OCI-LY7 (cell line): Measurements from ENCODE around the gene FNDC3B. TPM values are rescaled to one million over a fixed set of nuclear protein-coding genes. Genes with fewer than 3 reads are reported as not detected.

ENCODE experiments used
- BruUV-seq: library from RNA; stranded (reverse); fragments of 400-500 nt; replicated peaks from 2 replicates; lab custom pipeline; 2021; lab: Mats Ljungman, UMichigan
- CTCF ChIA-PET: fragments of 300-600 bp; sonication (Branson Sonifier 250); formaldehyde crosslinking; loops from one replicate; lab custom pipeline; 2022; ENCODE audit warnings: antibody characterized with exemption; ENCODE audit not compliant: unreplicated experiment; lab: Charles Lee
- POLR2A ChIA-PET: fragments of 300-600 bp; sonication (Branson Sonifier 250); formaldehyde crosslinking; loops from one replicate; lab custom pipeline; 2022; ENCODE audit warnings: antibody characterized with exemption; lab: Charles Lee
- DNase-seq: peaks from one replicate; pipeline ENCODE4 v3.0.0-alpha.2; 2015; ENCODE audit warnings: low spot score
- H2AFZ ChIP-seq: fragments of 200-600 bp; sonication (generic), shearing (Covaris generic); 2 replicates; pipeline ENCODE4 v1.6.1; 2014; ENCODE audit warnings: mild to moderate bottlenecking, antibody characterized with exemption, low read length, moderate library complexity
- H3K27ac ChIP-seq: fragments of 200-600 bp; sonication (generic); 2 replicates; pipeline ENCODE4 v1.5.1; 2014; ENCODE audit warnings: mixed run types, low read depth, mild to moderate bottlenecking, moderate library complexity, low read length, inconsistent platforms; ENCODE audit not compliant: poor library complexity, severe bottlenecking
- H3K36me3 ChIP-seq: fragments of 200-600 bp; sonication (generic); 2 replicates; pipeline ENCODE4 v1.6.1; 2014; ENCODE audit warnings: mild to moderate bottlenecking, antibody characterized with exemption, low read length, moderate library complexity, mixed read lengths; ENCODE audit not compliant: insufficient read depth
- H3K4me1 ChIP-seq: fragments of 200-600 bp; sonication (generic); 2 replicates; pipeline ENCODE4 v1.5.1; 2014; ENCODE audit warnings: mild to moderate bottlenecking, low read length; ENCODE audit not compliant: insufficient read depth, poor library complexity, severe bottlenecking
- H3K4me2 ChIP-seq: fragments of 200-600 bp; sonication (generic); 2 replicates; pipeline ENCODE4 v1.6.1; 2014; ENCODE audit warnings: mild to moderate bottlenecking, low read length
- H3K4me3 ChIP-seq: fragments of 200-600 bp; sonication (generic); 2 replicates; pipeline ENCODE4 v1.5.1; 2014; ENCODE audit warnings: mild to moderate bottlenecking, low read depth, low read length; ENCODE audit not compliant: poor library complexity, severe bottlenecking
- H3K79me2 ChIP-seq: fragments of 200-600 bp; sonication (generic); 2 replicates; pipeline ENCODE4 v1.6.1; 2016; ENCODE audit warnings: low read depth, mild to moderate bottlenecking, low read length, moderate library complexity, mixed read lengths; ENCODE audit not compliant: insufficient read depth
- H3K9me2 ChIP-seq: fragments of 200-600 bp; sonication (generic); 2 replicates; pipeline ENCODE4 v1.6.1; 2016; ENCODE audit warnings: mild to moderate bottlenecking, low read length, mixed read lengths; ENCODE audit not compliant: insufficient read depth
- H3K9me3 ChIP-seq: fragments of 200-600 bp; sonication (generic); 2 replicates; pipeline ENCODE4 v1.6.1; 2014; ENCODE audit warnings: mild to moderate bottlenecking, mixed run types, low read length, mixed read lengths
- H4K20me1 ChIP-seq: fragments of 200-600 bp; sonication (generic); 2 replicates; pipeline ENCODE4 v1.6.1; 2014; ENCODE audit warnings: mild to moderate bottlenecking, antibody characterized with exemption, low read length, moderate library complexity, mixed read lengths; ENCODE audit not compliant: insufficient read depth
- CTCF ChIP-seq: fragments of 200-600 bp; sonication (generic); conservative IDR thresholded peaks from 2 replicates; pipeline ENCODE4 v1.5.1; 2014; ENCODE audit warnings: mild to moderate bottlenecking, antibody characterized with exemption, low read length, moderate library complexity, mixed read lengths
- EZH2phosphoT487 ChIP-seq: fragments of 200-600 bp; sonication (generic); IDR thresholded peaks from 2 replicates; pipeline ENCODE4 v1.6.1; 2018; ENCODE audit warnings: low read depth, borderline replicate concordance, mild to moderate bottlenecking, mixed run types, antibody characterized with exemption, low read length, moderate library complexity, mixed read lengths
- intact Hi-C: fragments of 100-400 bp; cut with micrococcal nuclease; formaldehyde crosslinking; loops from one replicate; pipeline ENCODE4 v1.10.0; 2022; ENCODE audit not compliant: unreplicated experiment
- total RNA-seq, 2 experiments: library from RNA; depleted of rRNA in 1 of 2; stranded (reverse); fragments of >200 nt in 1 of 2; shearing (Covaris generic) in 1 of 2; gene quantifications; 2 replicates each; pipeline ENCODE4 v1.2.3, GENCODE V29; 2014 to 2022

Gene FNDC3B
- total RNA-seq, 2 experiments from 2014 or later = 23.3 to 28.5 TPM

GRCh38 chr3:172034786-172035685, 4.3 kb upstream of the FNDC3B start:
- BruUV-seq = no TSS peak
- H3K4me1 ChIP-seq = peaks cover 19% of the 10 kb centered on the region

GRCh38 chr3:172036541-172037215, 2.7 kb upstream of the FNDC3B start:
- Histone ChIP-seq H3K36me3 (no peaks in the 10 kb centered on the region), H3K9me2 (no peaks in the 10 kb centered on the region), H2AFZ (no peak overlapping the region), H4K20me1 (peaks cover 5% of the 10 kb centered on the region), H3K9me3 (no peaks in the 10 kb centered on the region; the same call in 1 of the 2 replicates), H3K27ac (no peak overlapping the region), H3K4me2 (no peak overlapping the region), H3K4me3 (no peak overlapping the region), H3K4me1 (peaks cover 24% of the 10 kb centered on the region), H3K79me2 (peaks cover 4% of the 10 kb centered on the region; the same call in 1 of the 2 replicates)
- ChIA-PET CTCF (no interaction called here), POLR2A (interaction anchor here (0.6 to 1.5 kb wide), 7 partner anchors 49 to 296 kb away, joined by 3 to 10 read pairs (median 3); no protein-coding TSS in a partner anchor)
- TF ChIP-seq CTCF (no peak), EZH2phosphoT487 (no peak)
- DNase-seq = no peak
- no TSS peak for BruUV-seq
- intact Hi-C loops = loop anchor here (5.0 kb wide), 3 partner anchors 106 to 296 kb away; no protein-coding TSS in a partner anchor

More at GRCh38 chr3:172034786-172035685, 4.3 kb upstream of the FNDC3B start:
- intact Hi-C loops = loop anchor here (1.0 to 5.0 kb wide), 4 partner anchors 107 to 306 kb away; no protein-coding TSS in a partner anchor
- no peak overlapping the region for H3K27ac ChIP-seq
- H3K9me2 ChIP-seq = no peaks in the 10 kb centered on the region
- H3K9me3 ChIP-seq = no peaks in the 10 kb centered on the region; the same call in 1 of the 2 replicates
- H3K79me2 ChIP-seq = peaks cover 2% of the 10 kb centered on the region; the same call in 1 of the 2 replicates
- peak; percentile 49 for DNase-seq
- peak overlapping the region; percentile 68 for H2AFZ ChIP-seq
- POLR2A ChIA-PET = interaction anchor here (0.8 to 1.5 kb wide), 5 partner anchors 73 to 319 kb away, joined by 3 to 8 read pairs (median 3); no protein-coding TSS in a partner anchor
- H3K36me3 ChIP-seq = no peaks in the 10 kb centered on the region
- no peak overlapping the region for H3K4me3 ChIP-seq
- H3K4me2 ChIP-seq = no peak overlapping the region
- TF ChIP-seq CTCF (peak; percentile 73), EZH2phosphoT487 (no peak)
- CTCF ChIA-PET = interaction anchor here (0.5 kb wide), 1 partner anchor 8 kb away, joined by 3 read pairs; no protein-coding TSS in a partner anchor
- H4K20me1 ChIP-seq = no peaks in the 10 kb centered on the region
